Epithelial cell of prostate (primary cell): ENCODE data around the gene NOG.

ENCODE experiments used
- DNase-seq: peaks from one replicate; pipeline ENCODE4 v3.0.0-alpha.2; 2011; ENCODE audit warnings: low read depth, low spot score
- H3K27ac ChIP-seq: fragments of 450-650 bp; 2 replicates; pipeline ENCODE4 v1.5.1; 2017; ENCODE audit warnings: mild to moderate bottlenecking

Gene NOG

GRCh38 chr17:56633681-56634080 lies 40.2 kb downstream of the NOG start:
- no peak for DNase-seq
- H3K27ac ChIP-seq = no peak overlapping the region

GRCh38 chr17:56635641-56636040 lies 42.1 kb downstream of the NOG start:
- no peak for DNase-seq
- no peak overlapping the region for H3K27ac ChIP-seq

GRCh38 chr17:56636265-56636664 lies 42.8 kb downstream of the NOG start:
- no peak for DNase-seq

GRCh38 chr17:56637254-56637653 lies 43.8 kb downstream of the NOG start:
- H3K27ac ChIP-seq = no peak overlapping the region
- no peak for DNase-seq

More at GRCh38 chr17:56636265-56636664, 42.8 kb downstream of the NOG start:
- no peak overlapping the region for H3K27ac ChIP-seq

- DNase-seq = no peak
- H3K27ac ChIP-seq = no peak overlapping the region
Measured at GRCh38 chr17:56638591-56639051, 45.1 kb downstream of the NOG start.

- no peak for DNase-seq
- H3K27ac ChIP-seq = no peak overlapping the region
Measured at GRCh38 chr17:56639517-56639916, 46.0 kb downstream of the NOG start.

GRCh38 chr17:56640116-56640515 lies 46.6 kb downstream of the NOG start:
- no peak overlapping the region for H3K27ac ChIP-seq
- DNase-seq = no peak

GRCh38 chr17:56641373-56641772 lies 47.9 kb downstream of the NOG start:
- H3K27ac ChIP-seq = no peak overlapping the region
- DNase-seq = no peak

- DNase-seq = no peak
- no peak overlapping the region for H3K27ac ChIP-seq
Measured at GRCh38 chr17:56641894-56642293, 48.4 kb downstream of the NOG start.

- H3K27ac ChIP-seq = no peak overlapping the region
- DNase-seq = no peak
Measured at GRCh38 chr17:56642424-56642823, 48.9 kb downstream of the NOG start.
